Activated CD4-positive, alpha-beta T cell treated with anti-CD3 and anti-CD28 coated beads, Interleukin-2, amount 10 ng/mL, durations not matched to agents 24 days and 14 days (primary cell): ENCODE measurements around the gene DENND5A. TPM values are rescaled to one million over a fixed set of nuclear protein-coding genes. Genes with fewer than 3 reads are reported as not detected.
"Not testable (repeated sequence)": the region's sequence is repeated elsewhere in the genome, so short reads cannot be mapped to it uniquely, and the experiment has no call there.

Experiments used
- DNase-seq: peaks from one replicate; pipeline ENCODE4 v3.0.0; 2022
- H3K27ac Mint-ChIP-seq: one replicate; pipeline ENCODE4 v1.8.0; 2022; ENCODE audit warnings: mild to moderate bottlenecking, mixed read lengths
- H3K27me3 Mint-ChIP-seq: one replicate; pipeline ENCODE4 v1.8.0; 2022; ENCODE audit warnings: mixed read lengths
- H3K36me3 Mint-ChIP-seq: one replicate; pipeline ENCODE4 v1.8.0; 2022; ENCODE audit warnings: low read depth, mild to moderate bottlenecking, mixed read lengths
- H3K4me1 Mint-ChIP-seq: one replicate; pipeline ENCODE4 v1.8.0; 2021; ENCODE audit warnings: mixed read lengths
- H3K4me3 Mint-ChIP-seq: one replicate; pipeline ENCODE4 v1.8.0; 2022; ENCODE audit warnings: mild to moderate bottlenecking, moderate library complexity, mixed read lengths
- H3K9me3 Mint-ChIP-seq: one replicate; pipeline ENCODE4 v1.8.0; 2021; ENCODE audit warnings: mixed read lengths
- intact Hi-C: fragments of 100-400 bp; cut with micrococcal nuclease; formaldehyde crosslinking; loops from one replicate; pipeline ENCODE4 v1.15.1; 2023
- total RNA-seq: library from RNA; stranded (reverse); gene quantifications from 2 replicates; pipeline ENCODE4 v1.2.3, GENCODE V29; 2022

DENND5A gene
- total RNA-seq, 1 donor from 2014 or later = 59.9 TPM

- DNase-seq, H3K27me3 Mint-ChIP-seq, H3K4me1 Mint-ChIP-seq, intact Hi-C loops, H3K4me3 Mint-ChIP-seq, H3K27ac Mint-ChIP-seq, H3K9me3 Mint-ChIP-seq: not testable (repeated sequence)
- H3K36me3 Mint-ChIP-seq = peaks cover 53% of the 10 kb centered on the region
Measured at GRCh38 chr11:9190326-9191016, 74.7 kb downstream of the DENND5A start.

GRCh38 chr11:9188860-9189259 is 76.3 kb downstream of the DENND5A start:
- H3K4me3 Mint-ChIP-seq, intact Hi-C loops, H3K9me3 Mint-ChIP-seq, H3K27ac Mint-ChIP-seq, DNase-seq, H3K27me3 Mint-ChIP-seq, H3K4me1 Mint-ChIP-seq: not testable (repeated sequence)
- peaks cover 50% of the 10 kb centered on the region for H3K36me3 Mint-ChIP-seq

GRCh38 chr11:9187616-9188015 is 77.5 kb downstream of the DENND5A start:
- DNase-seq = no peak
- Mint-ChIP-seq H3K27me3 (no peaks in the 10 kb centered on the region), H3K9me3 (peaks cover 3% of the 10 kb centered on the region), H3K36me3 (peaks cover 43% of the 10 kb centered on the region), H3K27ac (no peak overlapping the region), H3K4me1 (no peaks in the 10 kb centered on the region), H3K4me3 (no peak overlapping the region)
- intact Hi-C loops = no loop called here

- peaks cover 34% of the 10 kb centered on the region for H3K36me3 Mint-ChIP-seq
- H3K4me3 Mint-ChIP-seq = no peak overlapping the region
- no peak for DNase-seq
- no peaks in the 10 kb centered on the region for H3K9me3 Mint-ChIP-seq
- H3K27ac Mint-ChIP-seq = no peak overlapping the region
- H3K27me3 Mint-ChIP-seq = no peaks in the 10 kb centered on the region
- H3K4me1 Mint-ChIP-seq = peaks cover 7% of the 10 kb centered on the region
- intact Hi-C loops = no loop called here
Measured at GRCh38 chr11:9184516-9184915, 80.6 kb downstream of the DENND5A start.

- H3K27ac Mint-ChIP-seq = no peak overlapping the region
- H3K4me3 Mint-ChIP-seq = no peak overlapping the region
- intact Hi-C loops = no loop called here
- DNase-seq = no peak
- peaks cover 7% of the 10 kb centered on the region for H3K4me1 Mint-ChIP-seq
- no peaks in the 10 kb centered on the region for H3K27me3 Mint-ChIP-seq
- H3K9me3 Mint-ChIP-seq = no peaks in the 10 kb centered on the region
- peaks cover 36% of the 10 kb centered on the region for H3K36me3 Mint-ChIP-seq
Measured at GRCh38 chr11:9182180-9182871, 82.8 kb downstream of the DENND5A start.

- no peaks in the 10 kb centered on the region for H3K27me3 Mint-ChIP-seq
- intact Hi-C loops = no loop called here
- peaks cover 10% of the 10 kb centered on the region for H3K4me1 Mint-ChIP-seq
- no peak for DNase-seq
- H3K27ac Mint-ChIP-seq = no peak overlapping the region
- no peaks in the 10 kb centered on the region for H3K9me3 Mint-ChIP-seq
- H3K4me3 Mint-ChIP-seq = no peak overlapping the region
- peaks cover 46% of the 10 kb centered on the region for H3K36me3 Mint-ChIP-seq
Measured at GRCh38 chr11:9180784-9181183, 84.4 kb downstream of the DENND5A start.

- intact Hi-C loops = no loop called here
- H3K27me3 Mint-ChIP-seq = no peaks in the 10 kb centered on the region
- no peak for DNase-seq
- peaks cover 10% of the 10 kb centered on the region for H3K4me1 Mint-ChIP-seq
- peaks cover 56% of the 10 kb centered on the region for H3K36me3 Mint-ChIP-seq
- no peak overlapping the region for H3K27ac Mint-ChIP-seq
- no peak overlapping the region for H3K4me3 Mint-ChIP-seq
- no peaks in the 10 kb centered on the region for H3K9me3 Mint-ChIP-seq
Measured at GRCh38 chr11:9179141-9179540, 86.0 kb downstream of the DENND5A start.

GRCh38 chr11:9178716-9179115 is 86.4 kb downstream of the DENND5A start:
- peaks cover 10% of the 10 kb centered on the region for H3K4me1 Mint-ChIP-seq
- H3K27me3 Mint-ChIP-seq = no peaks in the 10 kb centered on the region
- intact Hi-C loops = no loop called here
- no peaks in the 10 kb centered on the region for H3K9me3 Mint-ChIP-seq
- peaks cover 56% of the 10 kb centered on the region for H3K36me3 Mint-ChIP-seq
- H3K4me3 Mint-ChIP-seq = no peak overlapping the region
- no peak for DNase-seq
- H3K27ac Mint-ChIP-seq = no peak overlapping the region

- peaks cover 10% of the 10 kb centered on the region for H3K4me1 Mint-ChIP-seq
- intact Hi-C loops = no loop called here
Measured at GRCh38 chr11:9177438-9178091, 87.6 kb downstream of the DENND5A start.

GRCh38 chr11:9176550-9176949 is 88.6 kb downstream of the DENND5A start:
- Mint-ChIP-seq H3K4me1 (peaks cover 8% of the 10 kb centered on the region), H3K9me3 (peaks cover 10% of the 10 kb centered on the region)
- intact Hi-C loops = no loop called here

More at GRCh38 chr11:9177438-9178091, 87.6 kb downstream of the DENND5A start:
- no peaks in the 10 kb centered on the region for H3K27me3 Mint-ChIP-seq
- no peak overlapping the region for H3K27ac Mint-ChIP-seq
- no peak for DNase-seq
- peaks cover 62% of the 10 kb centered on the region for H3K36me3 Mint-ChIP-seq
- H3K9me3 Mint-ChIP-seq = peaks cover under 1% of the 10 kb centered on the region
- no peak overlapping the region for H3K4me3 Mint-ChIP-seq

GRCh38 chr11:9176136-9176535 is 89.0 kb downstream of the DENND5A start:
- Mint-ChIP-seq H3K4me3 (no peak overlapping the region), H3K27me3 (no peaks in the 10 kb centered on the region), H3K27ac (no peak overlapping the region), H3K4me1 (peaks cover 6% of the 10 kb centered on the region), H3K36me3 (peaks cover 69% of the 10 kb centered on the region), H3K9me3 (peaks cover 11% of the 10 kb centered on the region)
- intact Hi-C loops = no loop called here
- no peak for DNase-seq

More at GRCh38 chr11:9176550-9176949, 88.6 kb downstream of the DENND5A start:
- Mint-ChIP-seq H3K27me3 (no peaks in the 10 kb centered on the region), H3K27ac (no peak overlapping the region), H3K4me3 (no peak overlapping the region), H3K36me3 (peaks cover 69% of the 10 kb centered on the region)
- no peak for DNase-seq

GRCh38 chr11:9172389-9172788 is 92.8 kb downstream of the DENND5A start:
- H3K4me3 Mint-ChIP-seq = no peak overlapping the region
- H3K27ac Mint-ChIP-seq = no peak overlapping the region
- no peaks in the 10 kb centered on the region for H3K27me3 Mint-ChIP-seq
- intact Hi-C loops = loop anchor here (5.0 kb wide), 1 partner anchor 90 kb away; no protein-coding TSS in a partner anchor
- H3K36me3 Mint-ChIP-seq = peaks cover 61% of the 10 kb centered on the region
- no peak for DNase-seq
- H3K9me3 Mint-ChIP-seq = peaks cover 11% of the 10 kb centered on the region
- peaks cover 16% of the 10 kb centered on the region for H3K4me1 Mint-ChIP-seq

GRCh38 chr11:9170450-9170849 is 94.7 kb downstream of the DENND5A start:
- no peak for DNase-seq
- Mint-ChIP-seq H3K4me3 (no peak overlapping the region), H3K27ac (no peak overlapping the region), H3K9me3 (peaks cover 11% of the 10 kb centered on the region), H3K36me3 (peaks cover 56% of the 10 kb centered on the region), H3K4me1 (peaks cover 18% of the 10 kb centered on the region), H3K27me3 (no peaks in the 10 kb centered on the region)
- intact Hi-C loops = loop anchor here (5.0 kb wide), 1 partner anchor 92 kb away; no protein-coding TSS in a partner anchor
